Breast epithelium (tissue), 4 donors: Measurements from ENCODE around the gene SPDYE4. TPM values are rescaled to one million over a fixed set of nuclear protein-coding genes. Genes with fewer than 3 reads are reported as not detected.

Experiments used
- DNase-seq, 2 donors: peaks; one replicate each; pipeline ENCODE4 v3.0.0-alpha.2; 2019; ENCODE audit warnings: low spot score in 2 of 2
- H3K27ac ChIP-seq, 2 donors: fragments of 200-600 bp; sonication (generic) in 1 of 2; one replicate each; pipeline ENCODE4 v1.5.1; 2016 to 2019; ENCODE audit warnings: mild to moderate bottlenecking in 1 of 2
- H3K27me3 ChIP-seq, 2 donors: fragments of 200-600 bp; sonication (generic) in 1 of 2; one replicate each; pipeline versions ENCODE4 v1.5.1 to v1.6.0; 2017 to 2019; ENCODE audit warnings: control low read depth in 1 of 2, mild to moderate bottlenecking in 1 of 2
- H3K36me3 ChIP-seq: fragments of 200-600 bp; one replicate; pipeline ENCODE4 v1.5.1; 2019
- H3K4me1 ChIP-seq, 2 donors: fragments of 200-600 bp; sonication (generic); one replicate each; pipeline ENCODE4 v1.5.1; 2016 to 2019; ENCODE audit warnings: control low read depth in 1 of 2
- H3K4me3 ChIP-seq, 3 donors: fragments of 200-600 bp; sonication (generic); 1 replicate in 2 of 3; 2 replicates in 1 of 3; pipeline ENCODE4 v1.5.1; 2016 to 2019; ENCODE audit warnings: mild to moderate bottlenecking in 3 of 3, moderate library complexity in 2 of 3
- H3K9me3 ChIP-seq, 2 donors: fragments of 200-600 bp; sonication (generic) in 1 of 2; one replicate each; pipeline ENCODE4 v1.5.1; 2016 to 2019; ENCODE audit warnings: control low read depth in 1 of 2
- CTCF ChIP-seq, 3 donors: fragments of 450-650 bp; IDR thresholded peaks; one replicate each; pipeline ENCODE4 v1.5.1; 2016 to 2017; ENCODE audit warnings: antibody characterized with exemption in 3 of 3, mild to moderate bottlenecking in 3 of 3, moderate library complexity in 3 of 3
- POLR2A ChIP-seq: fragments of 450-650 bp; IDR thresholded peaks from one replicate; pipeline ENCODE4 v1.6.1; 2016; ENCODE audit warnings: antibody characterized with exemption, mild to moderate bottlenecking, moderate library complexity
- POLR2AphosphoS5 ChIP-seq, 3 donors: sonication (generic); formaldehyde crosslinking; IDR thresholded peaks; one replicate each; pipeline ENCODE4 v1.6.1; 2017; ENCODE audit warnings: antibody characterized with exemption in 3 of 3
- intact Hi-C: fragments of 100-400 bp; cut with DNase I; formaldehyde crosslinking; loops from one replicate; pipeline ENCODE4 v1.15.1; 2023; ENCODE audit warnings: low total_unique reads
- total RNA-seq, 3 donors: library from RNA; depleted of rRNA; stranded (reverse); fragments of >200 nt; gene quantifications; one replicate each; pipeline ENCODE4 v1.1.0, GENCODE V29; 2016

SPDYE4 gene
- total RNA-seq, 3 donors from 2014 or later, result not detected

- DNase-seq, result no peak
- no peak overlapping the region for H3K4me3 ChIP-seq
- peaks cover 0 to 5% of the 10 kb centered on the region in 2 donors for H3K4me1 ChIP-seq
- no peak overlapping the region for H3K27ac ChIP-seq
- no peak for TF ChIP-seq CTCF (IDR thresholded peaks at IDR 0.05)
- TF ChIP-seq POLR2AphosphoS5 (IDR thresholded peaks at IDR 0.05), result no peak
- TF ChIP-seq POLR2A, result no peak
- no peaks in the 10 kb centered on the region for H3K27me3 ChIP-seq
- H3K36me3 ChIP-seq, result no peaks in the 10 kb centered on the region
- no peaks in the 10 kb centered on the region for H3K9me3 ChIP-seq
- intact Hi-C loops, result no loop called here
Measured at GRCh38 chr17:8801135-8801840, 42.9 kb upstream of the SPDYE4 start.

DNA sequence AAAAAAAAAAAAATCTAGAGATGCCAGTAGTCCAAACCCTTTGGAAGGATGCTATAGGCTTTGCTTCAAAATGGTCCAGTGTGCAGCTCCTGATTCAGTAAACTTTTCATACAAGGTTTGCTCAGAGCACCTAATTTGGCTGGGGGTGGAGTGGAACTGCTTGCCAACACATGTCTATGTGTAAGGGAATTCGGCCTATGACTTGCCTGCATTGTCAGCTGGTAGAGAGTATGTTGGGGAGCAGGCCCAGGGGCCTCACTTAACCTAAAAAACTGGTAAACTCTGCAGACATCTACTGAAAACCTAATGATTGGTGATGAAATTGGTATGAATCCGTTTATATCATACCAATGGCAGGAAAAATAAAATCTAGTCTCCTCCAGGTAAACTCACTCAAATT lies 42.3 kb upstream of the SPDYE4 start:
- TF ChIP-seq POLR2AphosphoS5 (IDR thresholded peaks at IDR 0.05), result no peak
- TF ChIP-seq POLR2A, result no peak
- no peak for TF ChIP-seq CTCF (IDR thresholded peaks at IDR 0.05)
- no peak for DNase-seq
- no peaks in the 10 kb centered on the region for H3K9me3 ChIP-seq
- intact Hi-C loops, result no loop called here
- no peaks in the 10 kb centered on the region for H3K36me3 ChIP-seq
- H3K4me1 ChIP-seq, result peaks cover 0 to 5% of the 10 kb centered on the region in 2 donors
- H3K4me3 ChIP-seq, result no peak overlapping the region
- no peak overlapping the region for H3K27ac ChIP-seq
- H3K27me3 ChIP-seq, result no peaks in the 10 kb centered on the region

DNA sequence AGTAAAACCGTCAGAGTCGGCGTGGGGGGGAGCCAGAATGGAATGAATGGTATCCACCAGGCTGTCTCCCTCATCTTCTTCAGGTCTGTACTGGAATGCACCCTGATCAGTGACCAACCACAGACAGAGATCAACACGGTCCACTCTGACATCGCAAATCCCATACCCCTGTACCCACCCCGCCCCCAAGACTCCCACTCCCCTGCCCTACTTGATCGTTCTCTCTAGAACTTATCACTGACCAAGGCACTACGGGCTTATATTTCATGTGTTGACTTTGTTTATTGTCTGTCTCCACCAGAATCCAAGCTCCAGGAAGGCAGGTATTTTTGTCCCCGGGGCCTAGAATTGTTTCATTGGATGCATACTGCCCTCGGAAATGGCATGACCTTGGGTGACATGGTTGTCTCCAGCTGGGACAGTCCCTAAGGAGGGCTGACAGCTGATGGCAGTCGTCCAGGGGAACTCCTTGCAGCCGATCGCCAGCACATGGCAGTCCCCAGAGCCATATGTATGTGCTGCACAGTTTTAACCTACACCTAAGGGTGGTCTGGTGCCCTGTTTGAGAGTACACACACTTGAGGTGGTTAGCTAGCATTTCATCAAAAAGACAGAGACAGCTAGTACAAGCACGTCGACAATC lies 41.3 kb upstream of the SPDYE4 start:
- H3K27ac ChIP-seq, result no peak overlapping the region
- peaks cover 0 to 5% of the 10 kb centered on the region in 2 donors for H3K4me1 ChIP-seq
- H3K36me3 ChIP-seq, result no peaks in the 10 kb centered on the region
- no peaks in the 10 kb centered on the region for H3K27me3 ChIP-seq
- H3K9me3 ChIP-seq, result no peaks in the 10 kb centered on the region
- no peak for DNase-seq
- peak overlapping the region in 2 of 3 donors; percentile 44 to 61 for H3K4me3 ChIP-seq
- TF ChIP-seq POLR2A, result no peak
- TF ChIP-seq POLR2AphosphoS5 (IDR thresholded peaks at IDR 0.05), result no peak
- no peak for TF ChIP-seq CTCF (IDR thresholded peaks at IDR 0.05)
- intact Hi-C loops, result no loop called here

DNA sequence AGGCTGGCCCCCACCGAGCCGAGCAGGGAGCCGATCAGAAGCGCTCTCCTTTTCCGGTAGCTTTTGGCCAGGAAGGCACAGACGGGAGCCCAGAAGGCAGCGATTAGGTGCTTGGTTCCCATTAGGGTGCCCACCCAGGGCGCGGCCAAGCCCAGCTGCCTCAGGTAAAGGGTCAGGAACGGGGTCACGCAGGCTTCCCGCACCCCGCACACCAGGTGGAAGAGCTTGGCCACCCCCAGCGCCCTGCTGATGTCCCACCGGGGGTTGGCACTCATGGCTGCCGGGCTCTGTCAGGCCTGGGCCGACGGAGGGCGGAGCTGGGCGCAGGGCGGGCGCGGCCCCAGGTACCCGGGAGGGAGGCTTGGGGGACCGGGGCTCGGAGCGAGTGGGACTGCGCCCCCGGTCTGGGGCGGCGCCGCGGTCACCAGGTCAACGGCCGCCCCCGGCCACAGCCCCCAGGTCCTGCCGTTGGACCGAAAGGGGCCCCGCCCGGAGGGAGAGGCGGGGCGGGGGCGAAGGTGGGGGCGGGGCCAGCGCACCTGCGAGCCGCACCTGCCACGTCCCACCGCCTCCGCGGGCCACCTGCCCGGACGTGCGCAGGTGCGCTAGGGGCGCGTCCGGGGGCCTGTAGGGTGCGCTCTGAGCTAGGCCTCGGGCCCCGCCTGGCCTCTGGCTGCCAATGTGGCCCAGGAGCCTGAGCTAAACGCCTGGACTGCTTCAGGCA lies 40.7 kb upstream of the SPDYE4 start, which contains the start of gene MFSD6L:
TSS of gene MFSD6L (minus strand) at position 520 of the 724 bp plus-strand sequence. CDS start at position 275, 245 bp downstream.
- TF ChIP-seq POLR2AphosphoS5 (IDR thresholded peaks at IDR 0.05) (no peak), CTCF (IDR thresholded peaks at IDR 0.05) (no peak), POLR2A (no peak)
- no peak for DNase-seq
- H3K27me3 ChIP-seq, result no peaks in the 10 kb centered on the region
- intact Hi-C loops, result no loop called here
- no peaks in the 10 kb centered on the region for H3K9me3 ChIP-seq
- peaks cover 0 to 5% of the 10 kb centered on the region in 2 donors for H3K4me1 ChIP-seq
- H3K36me3 ChIP-seq, result no peaks in the 10 kb centered on the region
- H3K4me3 ChIP-seq, result peak within 1 kb of the TSS in 2 of 3 donors; percentile 44 to 61
- H3K27ac ChIP-seq, result no peak within 1 kb of the TSS
